ENCODE measurements around the gene TMPRSS9. TPM values are rescaled to one million over a fixed set of nuclear protein-coding genes. Genes with fewer than 3 reads are reported as not detected.
A peak's percentile ranks its signal among the peaks of the same experiment; 100 is the strongest.
"Not testable (repeated sequence)": the region's sequence is repeated elsewhere in the genome, so short reads cannot be mapped to it uniquely, and the experiment has no call there.

The TMPRSS9 gene
- total and polyA plus RNA-seq, 4 experiments from 2014 or later: not detected

- intact Hi-C loops (cut with micrococcal nuclease): no loop called here
- H3K9me3 Mint-ChIP-seq: no peaks in the 10 kb centered on the region
- H3K4me1 ChIP-seq (ENCODE audit: insufficient read depth, low read length): no peaks in the 10 kb centered on the region
- H3K27ac ChIP-seq (ENCODE audit: low read depth, low read length): no peak overlapping the region
- ChIA-PET CTCF (ENCODE audit: partially characterized antibody) (interaction anchor here (1.1 to 9.3 kb wide), 2 partner anchors 113 to 238 kb away, joined by 4 to 81 read pairs; partner anchors contain the start of gene AP3D1), POLR2A (ENCODE audit: partially characterized antibody) (no interaction called here)
- no peaks in the 10 kb centered on the region for H3K36me3 Mint-ChIP-seq
- H3K27ac Mint-ChIP-seq: peak overlapping the region in 2 of 7 donors; percentile 19 to 47
- no peak for DNase-seq
- no peak overlapping the region for H3K4me3 Mint-ChIP-seq
- H3K4me3 ChIP-seq (ENCODE audit: low read length in 2 of 2): no peak overlapping the region
- no peaks in the 10 kb centered on the region for H3K36me3 ChIP-seq (ENCODE audit: insufficient read depth, low read length)
- no peaks in the 10 kb centered on the region for H3K9me3 ChIP-seq (ENCODE audit: control insufficient read depth in 1 of 2, low read length in 2 of 2)
- peaks cover 2 to 4% of the 10 kb centered on the region in 2 donors for H3K27me3 Mint-ChIP-seq
- H3K4me1 Mint-ChIP-seq: peaks cover 2 to 12% (median 4%) of the 10 kb centered on the region in 4 donors
- H3K27me3 ChIP-seq (ENCODE audit: insufficient read depth, low read length): no peaks in the 10 kb centered on the region
These were observed 29.5 kb downstream of the TMPRSS9 start for GRCh38 chr19:2389594-2389993.

DNA sequence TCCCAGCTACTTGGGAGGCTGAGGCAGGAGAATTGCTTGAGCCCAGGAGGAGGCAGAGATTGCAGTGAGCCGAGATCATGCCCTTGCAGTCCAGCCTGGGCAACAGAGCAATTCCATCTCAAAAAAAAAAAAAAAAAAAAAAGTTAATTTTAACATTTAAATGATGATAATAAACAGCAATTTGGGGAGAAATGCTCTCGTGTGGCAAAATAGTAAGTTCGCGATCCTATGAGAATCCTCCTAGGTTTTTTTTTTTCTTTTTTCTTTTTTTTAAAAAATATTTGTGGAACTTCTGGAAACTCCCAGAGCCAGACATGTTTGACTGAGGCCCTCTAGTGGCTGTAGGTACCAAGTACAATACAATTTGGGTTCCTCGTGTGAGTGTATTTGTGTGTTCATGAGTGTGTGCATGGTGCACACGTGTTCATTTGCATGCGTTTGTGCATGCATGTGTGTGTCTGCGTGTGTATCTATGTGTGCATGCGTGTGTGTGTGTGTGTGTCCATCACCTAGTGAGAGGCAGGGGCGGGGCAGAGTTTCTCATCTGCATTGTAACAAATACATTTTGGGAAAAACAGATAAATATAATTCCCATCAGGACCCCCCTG lies 31.2 kb downstream of the TMPRSS9 start:
- CTCF ChIA-PET (ENCODE audit: partially characterized antibody): interaction anchor here (0.6 to 9.3 kb wide), 13 partner anchors 9 to 553 kb away, joined by 3 to 81 read pairs (median 3); partner anchors contain the start of gene PLEKHJ1
- Histone ChIP-seq H3K4me1 (ENCODE audit: insufficient read depth, low read length) (no peaks in the 10 kb centered on the region), H3K9me3 (ENCODE audit: control insufficient read depth in 1 of 2, low read length in 2 of 2) (no peaks in the 10 kb centered on the region), H3K36me3 (ENCODE audit: insufficient read depth, low read length) (no peaks in the 10 kb centered on the region), H3K27ac (ENCODE audit: low read depth, low read length) (no peak overlapping the region), H3K4me3 (ENCODE audit: low read length in 2 of 2) (no peak overlapping the region), H3K27me3 (ENCODE audit: insufficient read depth, low read length) (no peaks in the 10 kb centered on the region)
- Mint-ChIP-seq H3K27me3 (peaks cover 2% of the 10 kb centered on the region in 2 donors), H3K4me1 (peaks cover 2 to 15% (median 4%) of the 10 kb centered on the region in 4 donors), H3K9me3 (no peaks in the 10 kb centered on the region), H3K36me3 (no peaks in the 10 kb centered on the region), H3K27ac (peak overlapping the region in 2 of 7 donors; percentile 53 to 69), H3K4me3 (peak overlapping the region in 1 of 8 donors; percentile 78)
- intact Hi-C loops (cut with micrococcal nuclease): loop anchor here (1.0 kb wide), 1 partner anchor 155 kb away; the partner anchor contains the start of genes PLEKHJ1 and SF3A2
- POLR2A ChIA-PET (ENCODE audit: partially characterized antibody): interaction anchor here (0.7 to 3.7 kb wide), 3 partner anchors 36 to 121 kb away, joined by 3 to 25 read pairs (median 7); partner anchors contain the start of gene TIMM13
- DNase-seq: peak; percentile 50 to 66 (median 51)

DNA sequence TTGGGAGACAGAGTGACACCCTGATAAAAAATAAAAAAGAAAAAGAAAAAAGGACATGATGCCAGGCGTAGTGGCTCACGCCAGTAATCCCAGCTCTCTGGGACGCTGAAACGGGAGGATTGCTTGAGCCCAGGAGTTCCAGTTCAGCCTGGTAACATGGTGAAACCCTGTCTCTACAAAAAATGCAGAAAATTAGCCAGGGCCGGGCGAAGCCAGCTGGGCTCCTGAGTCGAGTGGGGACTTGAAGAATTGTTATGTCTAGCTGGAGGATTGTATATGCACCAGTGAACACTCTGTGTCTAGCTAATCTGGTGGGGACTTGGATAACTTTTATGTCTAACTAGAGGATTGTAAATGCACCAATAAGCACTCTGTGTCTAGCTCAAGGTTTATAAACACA lies 32.3 kb downstream of the TMPRSS9 start:
- no peaks in the 10 kb centered on the region for H3K36me3 Mint-ChIP-seq
- intact Hi-C loops (cut with micrococcal nuclease): no loop called here

DNA sequence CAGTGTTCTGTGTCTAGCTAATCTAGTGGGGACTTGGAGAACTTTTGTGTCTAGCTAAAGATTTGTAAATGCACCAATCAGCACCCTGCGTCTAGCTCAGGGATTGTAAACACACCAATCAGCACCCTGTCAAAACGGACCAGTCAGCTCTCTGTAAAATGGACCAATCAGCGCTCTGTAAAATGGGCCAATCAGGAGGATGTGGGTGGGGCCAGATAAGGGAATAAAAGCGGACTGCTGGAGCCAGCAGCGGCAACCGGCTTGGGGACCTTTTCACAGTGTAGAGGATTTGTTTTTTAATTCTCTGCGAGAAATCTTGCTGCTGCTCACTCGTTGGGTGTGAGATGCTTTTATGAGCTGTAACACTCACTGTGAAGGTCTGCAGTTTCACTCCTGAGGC lies 32.8 kb downstream of the TMPRSS9 start:
- H3K4me1 Mint-ChIP-seq: peaks cover 2 to 15% (median 4%) of the 10 kb centered on the region in 4 donors
- CTCF ChIA-PET (ENCODE audit: partially characterized antibody): interaction anchor here (0.8 to 9.3 kb wide), 20 partner anchors 9 to 495 kb away, joined by 3 to 81 read pairs (median 4); partner anchors contain the start of gene PLEKHJ1
- H3K9me3 ChIP-seq (ENCODE audit: control insufficient read depth in 1 of 2, low read length in 2 of 2); H3K4me3 ChIP-seq (ENCODE audit: low read length in 2 of 2); H3K4me1 ChIP-seq (ENCODE audit: insufficient read depth, low read length); H3K27ac ChIP-seq (ENCODE audit: low read depth, low read length); DNase-seq; H3K9me3 Mint-ChIP-seq; intact Hi-C loops (cut with micrococcal nuclease); H3K27me3 ChIP-seq (ENCODE audit: insufficient read depth, low read length); H3K27ac Mint-ChIP-seq; H3K27me3 Mint-ChIP-seq; H3K36me3 ChIP-seq (ENCODE audit: insufficient read depth, low read length); H3K36me3 Mint-ChIP-seq: not testable (repeated sequence)
- H3K4me3 Mint-ChIP-seq: peak overlapping the region in 1 of 8 donors; percentile 54
- POLR2A ChIA-PET (ENCODE audit: partially characterized antibody): interaction anchor here (0.8 to 3.7 kb wide), 5 partner anchors 119 to 157 kb away, joined by 4 to 25 read pairs (median 5); partner anchors contain the start of gene PLEKHJ1

More for the DNA sequence above, 32.3 kb downstream of the TMPRSS9 start:
- no peak overlapping the region for H3K27ac ChIP-seq (ENCODE audit: low read depth, low read length)
- no peaks in the 10 kb centered on the region for H3K4me1 ChIP-seq (ENCODE audit: insufficient read depth, low read length)
- no peak for DNase-seq
- Mint-ChIP-seq H3K4me3 (no peak overlapping the region), H3K9me3 (no peaks in the 10 kb centered on the region), H3K27ac (no peak overlapping the region), H3K27me3 (peaks cover 2% of the 10 kb centered on the region in 2 donors), H3K4me1 (peaks cover 2 to 15% (median 4%) of the 10 kb centered on the region in 4 donors)
- no peaks in the 10 kb centered on the region for H3K9me3 ChIP-seq (ENCODE audit: control insufficient read depth in 1 of 2, low read length in 2 of 2)
- no peaks in the 10 kb centered on the region for H3K36me3 ChIP-seq (ENCODE audit: insufficient read depth, low read length)
- H3K27me3 ChIP-seq (ENCODE audit: insufficient read depth, low read length): no peaks in the 10 kb centered on the region
- ChIA-PET CTCF (ENCODE audit: partially characterized antibody) (interaction anchor here (0.6 to 9.3 kb wide), 24 partner anchors 8 to 554 kb away, joined by 3 to 81 read pairs (median 4); partner anchors contain the start of gene PLEKHJ1), POLR2A (ENCODE audit: partially characterized antibody) (interaction anchor here (0.8 to 3.7 kb wide), 5 partner anchors 118 to 156 kb away, joined by 4 to 25 read pairs (median 5); partner anchors contain the start of gene PLEKHJ1)
- H3K4me3 ChIP-seq (ENCODE audit: low read length in 2 of 2): no peak overlapping the region

GRCh38 chr19:2394054-2394441 lies 34.0 kb downstream of the TMPRSS9 start:
- no peak overlapping the region for H3K27ac ChIP-seq (ENCODE audit: low read depth, low read length)
- CTCF ChIA-PET (ENCODE audit: partially characterized antibody): interaction anchor here (0.6 to 9.3 kb wide), 11 partner anchors 10 to 465 kb away, joined by 3 to 81 read pairs (median 4); no protein-coding TSS in a partner anchor
- Mint-ChIP-seq H3K36me3 (no peaks in the 10 kb centered on the region), H3K27me3 (peaks cover 2% of the 10 kb centered on the region in 2 donors), H3K9me3 (no peaks in the 10 kb centered on the region), H3K4me3 (peak overlapping the region in 3 of 8 donors; percentile 61 to 86 (median 77)), H3K4me1 (peaks cover 2 to 15% (median 4%) of the 10 kb centered on the region in 4 donors), H3K27ac (peak overlapping the region in 2 of 7 donors; percentile 66 to 78)
- no peaks in the 10 kb centered on the region for H3K4me1 ChIP-seq (ENCODE audit: insufficient read depth, low read length)
- no peaks in the 10 kb centered on the region for H3K9me3 ChIP-seq (ENCODE audit: control insufficient read depth in 1 of 2, low read length in 2 of 2)
- intact Hi-C loops (cut with micrococcal nuclease): no loop called here
- H3K4me3 ChIP-seq (ENCODE audit: low read length in 2 of 2): no peak overlapping the region
- H3K36me3 ChIP-seq (ENCODE audit: insufficient read depth, low read length): no peaks in the 10 kb centered on the region
- POLR2A ChIA-PET (ENCODE audit: partially characterized antibody): interaction anchor here (0.6 to 3.7 kb wide), 5 partner anchors 62 to 243 kb away, joined by 3 to 25 read pairs (median 4); no protein-coding TSS in a partner anchor
- DNase-seq: no peak
- H3K27me3 ChIP-seq (ENCODE audit: insufficient read depth, low read length): no peaks in the 10 kb centered on the region

GRCh38 chr19:2394442-2395292 lies 34.6 kb downstream of the TMPRSS9 start:
- H3K27ac ChIP-seq (ENCODE audit: low read depth, low read length): no peak overlapping the region
- no peaks in the 10 kb centered on the region for H3K4me1 ChIP-seq (ENCODE audit: insufficient read depth, low read length)
- Mint-ChIP-seq H3K27me3 (peaks cover 2% of the 10 kb centered on the region in 2 donors), H3K36me3 (no peaks in the 10 kb centered on the region), H3K4me1 (peaks cover 2 to 15% (median 4%) of the 10 kb centered on the region in 4 donors), H3K4me3 (peak overlapping the region in 5 of 8 donors; percentile 49 to 86 (median 70)), H3K9me3 (no peaks in the 10 kb centered on the region), H3K27ac (peak overlapping the region in 1 of 7 donors; percentile 66)
- intact Hi-C loops (cut with micrococcal nuclease): no loop called here
- H3K4me3 ChIP-seq (ENCODE audit: low read length in 2 of 2): no peak overlapping the region
- no peaks in the 10 kb centered on the region for H3K27me3 ChIP-seq (ENCODE audit: insufficient read depth, low read length)
- no peaks in the 10 kb centered on the region for H3K36me3 ChIP-seq (ENCODE audit: insufficient read depth, low read length)
- ChIA-PET POLR2A (ENCODE audit: partially characterized antibody) (interaction anchor here (0.9 to 3.7 kb wide), 6 partner anchors 66 to 243 kb away, joined by 3 to 25 read pairs (median 4); partner anchors contain the start of genes LSM7 and SPPL2B), CTCF (ENCODE audit: partially characterized antibody) (interaction anchor here (0.6 to 9.3 kb wide), 8 partner anchors 9 to 466 kb away, joined by 3 to 81 read pairs (median 6); no protein-coding TSS in a partner anchor)
- H3K9me3 ChIP-seq (ENCODE audit: control insufficient read depth in 1 of 2, low read length in 2 of 2): no peaks in the 10 kb centered on the region
- DNase-seq: no peak

Data from CD4-positive, alpha-beta memory T cell (primary cell).